GM18499 (cell line): ENCODE measurements around the gene KCNK17.

ENCODE experiments used
- ATAC-seq: cut with Tn5 transposase; IDR thresholded peaks from one replicate; pipeline ENCODE4 v1.9.1; 2021; ENCODE audit warnings: moderate number of reproducible peaks; ENCODE audit not compliant: insufficient read depth, unreplicated experiment

Gene KCNK17, protein sequence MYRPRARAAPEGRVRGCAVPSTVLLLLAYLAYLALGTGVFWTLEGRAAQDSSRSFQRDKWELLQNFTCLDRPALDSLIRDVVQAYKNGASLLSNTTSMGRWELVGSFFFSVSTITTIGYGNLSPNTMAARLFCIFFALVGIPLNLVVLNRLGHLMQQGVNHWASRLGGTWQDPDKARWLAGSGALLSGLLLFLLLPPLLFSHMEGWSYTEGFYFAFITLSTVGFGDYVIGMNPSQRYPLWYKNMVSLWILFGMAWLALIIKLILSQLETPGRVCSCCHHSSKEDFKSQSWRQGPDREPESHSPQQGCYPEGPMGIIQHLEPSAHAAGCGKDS

DNA sequence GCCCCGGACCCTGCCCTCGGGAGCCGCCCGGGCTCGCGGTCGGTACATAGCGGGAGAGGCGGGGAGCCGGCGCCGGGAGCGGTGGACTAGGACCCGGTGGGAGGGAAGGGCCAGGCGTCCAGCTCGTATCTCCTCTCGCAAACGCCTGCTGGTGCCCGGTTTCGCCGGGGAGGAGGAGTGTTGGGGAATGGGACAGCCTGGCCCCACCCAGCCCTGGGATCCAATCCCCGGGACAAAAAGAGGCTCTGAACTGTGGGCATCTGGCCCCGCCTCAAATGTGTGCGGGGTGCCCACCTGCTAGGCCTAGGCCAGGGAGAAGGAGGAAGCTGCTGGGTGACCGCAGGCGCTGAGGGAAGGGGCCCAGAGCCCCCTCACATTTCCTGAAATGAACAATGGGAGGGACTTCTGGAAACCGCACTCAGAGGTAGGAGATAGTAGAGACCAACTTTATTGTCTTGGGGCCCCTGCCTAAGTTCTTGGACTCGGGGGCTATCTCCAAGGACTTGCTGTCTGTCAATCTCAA lies at the start of gene KCNK17:
TSS of gene KCNK17 (minus strand) at position 147 of the 523 bp plus-strand sequence. CDS start at position 48, 99 bp downstream.
- no peak for ATAC-seq

DNA sequence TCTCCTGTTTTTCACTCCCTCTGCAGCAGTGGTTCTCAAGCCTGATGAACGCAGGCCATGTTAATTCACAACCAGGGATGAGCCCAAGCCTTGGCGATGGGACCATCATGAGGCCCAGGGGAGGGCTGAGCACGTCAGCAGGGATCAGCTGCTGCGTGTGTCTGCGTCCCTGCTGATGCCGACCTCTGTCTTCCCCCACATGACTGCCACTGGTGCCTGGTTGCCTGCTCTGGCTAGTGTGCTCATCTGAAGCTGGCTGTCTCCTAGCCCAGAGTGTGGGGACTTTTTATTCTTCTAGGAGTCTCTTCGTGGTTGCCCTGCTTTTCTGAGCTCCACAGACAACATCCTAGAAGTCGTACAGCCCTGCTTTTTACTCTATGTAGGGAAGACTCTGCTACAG lies 49.1 kb upstream of the KCNK17 start:
- no peak for ATAC-seq

DNA sequence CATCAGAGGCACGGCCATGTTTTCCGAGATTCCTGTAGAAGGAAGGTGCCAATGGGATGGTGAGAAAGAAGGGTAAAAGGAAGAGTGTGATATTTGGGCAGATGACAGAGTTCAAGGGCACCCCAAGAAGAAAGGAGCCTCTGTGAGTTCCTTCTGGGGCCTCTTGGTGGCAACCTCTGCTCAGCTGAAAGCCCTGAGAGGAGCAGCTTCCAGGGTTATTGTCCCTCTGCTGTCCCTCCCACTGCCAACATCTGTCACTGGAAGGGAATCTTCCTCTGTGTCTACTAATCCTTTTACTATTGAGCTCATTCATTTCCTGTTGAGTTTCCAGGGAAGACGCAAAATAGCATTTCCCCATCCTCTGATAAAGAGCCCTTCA lies 48.3 kb upstream of the KCNK17 start:
- ATAC-seq: no peak

DNA sequence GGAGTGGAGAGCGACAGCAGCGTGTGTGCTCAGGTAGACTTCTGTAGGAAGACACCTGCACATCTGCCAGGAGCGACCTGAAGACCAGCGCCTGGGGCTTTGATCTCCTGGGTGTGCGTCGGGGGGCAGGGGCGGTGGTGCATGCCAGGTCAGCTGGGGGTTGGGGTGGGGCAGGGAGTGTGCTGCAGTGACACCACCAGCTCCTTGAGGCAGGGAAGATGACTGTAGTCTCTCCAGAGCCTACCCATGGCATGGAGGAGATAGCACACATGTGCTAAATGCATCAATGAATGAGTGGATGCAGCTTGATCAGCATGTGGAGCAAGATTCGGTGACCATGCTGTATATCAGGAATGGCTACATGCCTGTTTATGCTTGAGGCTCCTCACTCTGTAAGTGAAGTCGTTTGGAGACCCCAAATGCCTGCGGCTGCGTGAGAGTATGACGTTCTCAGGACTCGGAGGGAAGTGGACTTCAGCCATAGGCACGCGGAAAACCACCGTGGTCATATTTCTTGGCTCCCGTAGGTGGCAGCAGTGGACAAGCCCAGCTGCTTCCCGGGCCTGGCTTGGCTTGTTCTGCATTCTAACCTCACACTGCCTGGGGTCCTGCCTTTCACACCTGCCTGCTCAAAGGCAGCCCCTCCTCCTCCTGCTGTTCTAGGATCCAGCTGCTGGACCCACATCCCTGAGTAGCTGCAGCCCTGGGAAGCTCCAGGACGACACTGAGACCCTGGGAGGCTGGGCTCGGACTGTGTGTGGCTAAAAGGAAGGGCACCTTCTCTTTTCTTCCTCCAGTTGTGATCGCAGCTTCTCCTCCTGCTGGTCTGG lies 47.7 kb upstream of the KCNK17 start:
- no peak for ATAC-seq

DNA sequence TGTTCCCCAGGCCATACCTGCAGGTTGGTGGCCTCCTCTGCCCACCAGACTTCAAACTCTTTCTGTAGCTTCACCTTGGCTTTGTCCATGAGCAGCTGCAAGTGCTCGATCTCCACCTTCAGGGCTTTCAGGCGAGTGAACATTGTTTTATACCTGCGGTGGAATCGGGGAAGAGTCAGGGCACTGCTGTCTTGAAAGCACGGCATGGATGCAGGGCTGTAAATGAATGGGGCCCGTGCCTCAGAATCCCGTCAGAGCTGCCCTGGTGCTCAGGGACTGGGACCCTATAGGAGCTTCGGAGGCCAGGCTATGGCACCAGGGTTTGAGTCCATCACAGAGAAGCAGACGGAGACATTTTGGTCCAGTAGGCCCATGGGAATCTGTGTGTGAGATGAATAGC lies 46.2 kb upstream of the KCNK17 start:
- ATAC-seq: no peak

DNA sequence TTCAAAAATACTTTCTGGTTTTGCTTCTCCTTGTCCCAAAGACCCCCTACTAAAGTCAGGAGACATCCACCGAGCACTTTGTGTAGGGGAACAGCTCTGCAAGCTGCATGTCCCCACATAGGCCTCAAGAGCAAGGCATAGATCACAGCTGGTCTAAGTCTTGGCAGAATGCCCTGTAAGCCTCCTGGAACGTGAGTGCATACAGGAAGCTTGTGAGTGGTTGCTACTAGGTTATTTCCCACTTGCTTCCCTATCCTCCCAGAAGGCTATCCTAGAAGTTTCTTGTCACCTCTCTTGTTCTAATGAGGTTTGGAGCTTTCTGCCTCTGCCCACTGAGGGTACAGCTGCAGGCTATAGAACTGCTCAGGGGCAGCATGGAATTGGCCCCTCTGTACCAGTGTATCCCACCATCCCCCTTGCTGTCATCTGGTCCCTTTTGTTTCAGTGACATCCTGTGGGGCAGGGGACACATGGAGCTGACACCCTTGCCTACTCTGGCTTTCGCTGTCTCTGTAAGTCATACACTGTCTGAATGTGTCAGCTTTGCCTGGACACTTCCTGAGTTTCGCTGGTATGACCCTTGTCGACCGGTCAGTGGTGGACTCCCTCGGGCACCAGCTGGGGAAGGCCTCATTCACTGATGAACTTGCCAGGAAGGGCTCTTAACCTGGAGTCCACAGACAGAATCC lies 43.9 kb upstream of the KCNK17 start:
- ATAC-seq: no peak

DNA sequence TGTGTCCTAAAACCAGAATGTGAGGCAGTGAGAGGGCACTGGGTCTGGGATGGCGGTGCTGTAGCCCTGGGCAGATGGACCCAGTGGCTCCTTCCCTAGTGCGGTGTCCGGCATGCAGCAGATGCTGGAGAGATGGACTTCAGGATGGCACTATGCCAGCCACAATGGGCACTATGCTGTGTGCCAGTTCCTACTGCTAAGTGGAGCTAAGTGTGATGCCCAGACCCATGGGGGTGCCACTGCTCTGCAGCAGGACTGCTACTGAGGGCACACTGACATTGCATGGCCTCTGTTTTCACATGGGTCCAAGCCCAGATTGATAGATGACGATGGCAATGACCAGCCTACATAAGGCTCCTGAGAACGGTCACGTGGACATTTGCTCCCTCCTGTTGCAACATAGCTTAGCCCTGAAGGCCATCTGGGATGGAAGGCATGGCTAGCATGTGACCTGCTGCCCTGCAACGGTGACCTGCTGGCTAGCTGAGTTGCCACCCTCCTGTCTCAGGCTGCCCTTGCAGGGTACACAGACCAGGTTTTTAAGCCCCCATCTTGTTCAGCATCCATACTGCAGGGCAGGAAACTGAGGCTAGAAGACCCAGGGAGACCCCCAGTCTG lies 39.6 kb upstream of the KCNK17 start:
- ATAC-seq: no peak

DNA sequence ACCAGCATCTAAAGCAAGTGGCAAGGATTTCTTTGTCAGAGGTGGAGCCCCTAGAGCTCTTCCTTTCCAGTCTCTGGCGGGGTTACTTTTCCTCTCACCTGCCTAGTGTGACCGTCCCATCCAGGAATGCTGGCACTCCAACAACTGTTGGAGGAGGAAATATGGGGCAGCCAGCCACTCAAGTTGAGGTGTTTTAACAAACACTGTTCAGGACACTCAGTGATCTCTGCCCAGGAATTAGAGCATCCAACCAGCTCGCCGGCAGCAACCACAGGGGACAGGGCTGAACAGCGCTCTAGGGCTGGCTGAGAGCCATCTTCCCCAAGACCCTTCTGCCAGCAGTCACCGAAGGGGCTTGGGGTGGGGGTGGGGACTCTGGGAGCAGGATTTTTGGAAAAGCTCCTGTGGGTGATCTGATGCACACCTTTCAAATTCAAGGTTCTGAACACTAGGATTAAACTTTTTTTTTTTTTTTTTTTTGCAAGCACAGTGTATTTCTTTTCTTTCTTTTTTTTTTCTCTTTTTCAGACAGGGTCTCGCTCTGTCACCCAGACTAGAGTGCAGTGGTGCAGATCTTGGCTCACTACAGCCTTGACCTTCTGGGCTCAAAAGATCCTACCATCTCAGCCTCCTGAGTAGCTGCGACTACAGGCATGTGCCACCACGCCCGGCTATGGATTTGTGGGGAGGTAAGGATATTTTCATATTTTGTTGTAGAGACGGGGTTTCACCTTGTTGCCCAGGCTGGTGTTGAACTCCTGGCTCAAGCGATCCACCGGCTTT lies 36.7 kb upstream of the KCNK17 start:
- no peak for ATAC-seq

DNA sequence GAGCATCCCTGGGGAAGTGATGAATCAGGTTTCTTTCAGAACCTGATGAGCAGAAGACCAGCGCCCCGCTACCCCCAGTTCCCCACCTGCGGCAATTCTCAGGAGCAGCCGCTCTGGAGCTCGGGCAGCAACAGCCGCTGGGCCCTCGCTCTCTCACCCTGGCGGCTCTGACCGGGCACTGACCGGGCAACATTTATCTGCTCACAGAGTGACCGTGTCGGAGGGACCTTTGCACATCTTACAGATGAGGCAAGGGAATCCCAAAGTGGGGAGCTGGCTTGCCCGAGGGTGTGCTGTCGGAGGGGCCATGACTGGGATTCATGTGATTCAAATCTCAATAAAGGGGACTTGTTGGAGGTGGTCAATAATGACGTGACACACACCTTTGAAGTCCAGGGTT lies 34.5 kb upstream of the KCNK17 start:
- no peak for ATAC-seq

DNA sequence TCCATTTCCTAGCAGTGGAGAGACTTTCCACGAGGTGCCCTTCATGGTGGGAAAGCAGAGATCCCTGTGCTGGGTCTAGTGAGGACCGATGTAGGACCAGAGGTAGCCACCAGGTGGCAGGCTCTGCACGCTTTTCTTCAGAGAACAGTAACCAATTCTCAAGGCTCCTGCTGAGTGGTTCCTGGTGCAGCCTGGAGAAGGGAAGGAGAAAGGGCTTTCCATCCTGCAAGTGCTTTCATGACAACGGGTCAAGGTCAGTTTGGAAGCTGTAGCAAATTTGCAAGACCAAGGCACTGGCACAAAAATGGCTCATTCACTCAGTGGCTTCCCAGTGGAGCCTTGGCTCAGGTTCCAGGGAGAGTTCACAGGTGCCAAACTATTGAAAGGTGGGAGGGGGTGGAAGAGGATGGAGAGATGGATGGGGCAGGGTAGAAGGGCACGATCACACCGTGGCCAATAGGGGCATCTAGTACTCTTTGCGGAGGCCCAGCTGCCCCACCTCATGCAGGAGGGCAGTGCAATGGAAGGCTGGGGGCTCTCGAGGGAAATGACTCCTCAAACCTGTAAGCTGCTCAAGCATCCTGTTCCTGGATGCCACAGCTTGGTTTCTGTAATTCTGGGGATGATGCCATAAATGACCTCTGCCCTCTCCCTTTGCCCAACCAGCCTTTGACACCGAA lies 33.8 kb upstream of the KCNK17 start:
- ATAC-seq: no peak

DNA sequence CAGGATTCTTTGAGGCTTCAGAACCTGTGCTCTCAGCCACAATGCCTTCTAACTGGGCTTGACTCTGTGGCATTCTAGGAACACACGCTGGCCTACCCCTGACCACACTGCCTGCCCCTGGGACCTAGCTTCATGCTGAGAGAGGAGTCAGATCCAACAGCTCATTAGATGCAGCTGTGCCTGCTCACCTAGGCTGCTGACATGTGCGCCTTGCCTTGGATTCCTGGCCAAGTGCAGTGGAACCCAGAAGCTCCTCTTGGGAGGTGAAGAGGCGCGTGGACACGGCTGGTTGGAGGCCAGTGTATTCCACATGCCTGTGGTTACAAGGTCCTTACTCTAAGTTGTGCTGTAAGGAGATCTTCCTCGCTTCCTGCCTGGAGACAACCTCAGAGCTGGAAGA lies 33.0 kb upstream of the KCNK17 start:
- ATAC-seq: no peak

DNA sequence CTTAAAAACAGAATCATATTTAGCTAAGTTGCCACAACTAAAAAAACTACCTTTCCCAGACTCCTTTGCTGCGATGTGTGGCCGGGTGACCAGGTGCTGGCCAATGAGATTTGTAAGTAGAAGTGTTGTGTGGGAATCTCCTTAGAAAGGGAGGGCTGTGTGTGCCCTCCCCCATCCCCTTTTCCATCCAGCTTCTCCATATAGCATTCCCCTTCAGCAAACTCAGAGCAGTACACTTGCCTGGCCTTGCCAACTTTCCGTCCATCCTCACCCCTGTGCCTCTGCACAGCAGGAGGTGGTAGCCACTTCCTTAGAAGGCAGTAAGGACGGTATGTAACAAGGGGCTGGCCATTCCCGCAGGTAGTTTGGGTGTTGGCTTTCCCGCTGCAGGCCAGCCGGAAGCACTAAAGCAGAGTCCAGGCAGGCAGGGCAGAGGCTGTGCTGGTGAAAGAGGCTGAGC lies 30.6 kb upstream of the KCNK17 start:
- ATAC-seq: no peak

DNA sequence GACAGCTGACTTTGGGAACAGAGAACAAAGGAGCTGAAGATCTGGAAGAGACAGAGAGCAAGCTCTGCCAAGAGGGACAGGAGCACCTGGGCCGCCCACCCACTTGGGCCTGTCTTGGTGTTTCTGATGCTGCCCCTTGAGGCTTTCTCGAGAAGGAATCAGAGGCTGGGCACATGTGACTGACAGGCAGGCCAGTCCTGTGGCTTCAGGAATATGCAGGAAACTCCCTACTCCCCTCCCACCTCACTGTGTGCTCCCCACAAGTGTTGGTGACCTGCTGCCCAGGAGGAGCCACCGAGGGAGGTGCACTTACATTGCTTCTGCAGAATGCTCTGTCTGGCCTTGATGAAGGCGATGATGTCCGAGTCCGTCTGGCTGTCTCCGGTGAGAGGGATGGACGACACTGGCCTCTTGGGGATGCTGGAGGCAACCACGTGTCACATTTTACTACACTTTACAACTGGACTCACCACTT lies 29.2 kb upstream of the KCNK17 start:
- ATAC-seq: no peak

DNA sequence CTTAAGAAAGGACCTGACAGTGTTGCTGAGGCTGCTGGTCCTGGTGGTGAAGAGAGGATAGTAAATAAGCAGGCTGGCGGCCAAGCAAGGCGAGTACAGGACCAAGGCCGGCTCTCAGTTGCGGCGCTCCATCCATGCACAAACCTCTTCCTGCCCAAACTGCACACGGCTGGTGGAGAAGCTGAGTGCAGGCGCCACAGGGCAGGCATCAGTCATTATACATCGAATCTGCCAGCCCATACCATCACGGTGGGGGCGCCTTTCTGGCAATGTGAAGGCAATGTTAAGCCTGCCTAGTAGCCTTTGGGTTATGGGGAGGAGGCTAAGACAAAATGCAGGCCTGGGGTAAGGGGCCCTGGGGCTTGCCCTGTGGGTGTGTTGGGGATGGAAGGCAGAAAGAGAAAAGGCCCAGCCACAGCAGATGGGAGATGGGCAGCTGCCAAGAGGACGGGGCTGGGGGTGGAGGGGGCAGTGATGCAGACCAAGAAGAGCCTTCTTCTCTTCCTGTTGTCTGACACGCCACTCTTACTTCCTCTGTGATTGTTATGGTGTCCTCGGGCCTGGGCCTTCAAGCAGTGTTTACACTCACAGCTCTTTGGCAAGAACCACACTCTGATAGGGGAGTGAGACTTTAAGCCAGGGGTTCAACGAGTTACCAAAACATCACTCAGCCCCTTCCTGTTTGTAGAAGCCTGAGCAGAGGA lies 28.6 kb upstream of the KCNK17 start:
- ATAC-seq: no peak

DNA sequence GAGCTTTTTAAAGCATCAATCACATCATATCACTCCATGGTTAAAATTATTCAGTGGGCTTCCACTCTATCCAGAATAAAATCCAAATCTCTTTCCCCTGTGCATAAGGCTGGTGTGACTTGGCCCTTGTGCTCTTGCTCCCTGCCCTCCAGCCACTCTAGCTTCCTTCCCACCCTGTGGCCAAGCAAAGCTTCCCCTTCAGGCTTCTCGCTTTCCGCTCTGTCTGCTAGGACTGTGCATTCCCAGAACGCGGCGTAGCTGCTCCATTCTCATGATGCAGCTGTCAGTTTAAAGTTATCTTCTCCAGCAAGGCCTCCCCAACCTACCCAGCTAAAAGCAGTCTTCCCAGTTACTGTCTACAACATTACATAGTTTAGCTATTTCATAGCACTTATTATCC lies 27.7 kb upstream of the KCNK17 start:
- ATAC-seq: no peak

DNA sequence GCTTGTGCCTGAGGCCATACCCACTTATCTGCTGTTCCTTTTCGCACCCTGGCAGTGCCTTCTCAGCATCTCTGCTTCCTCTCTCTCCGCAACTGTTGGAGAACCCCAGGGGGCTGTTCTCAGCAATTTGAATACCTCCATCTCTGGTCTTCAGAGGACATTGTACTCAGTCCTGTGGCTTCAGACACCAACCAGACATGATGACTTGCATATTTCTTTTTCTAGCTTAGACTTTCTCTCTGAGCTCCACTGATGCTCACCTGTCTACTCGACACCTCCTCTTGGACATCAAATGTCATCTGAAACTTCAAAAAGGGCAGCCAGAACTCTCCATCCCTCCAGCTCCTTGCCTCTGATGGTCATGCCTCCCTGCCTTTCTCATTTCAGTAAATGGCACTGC lies 27.1 kb upstream of the KCNK17 start:
- no peak for ATAC-seq

DNA sequence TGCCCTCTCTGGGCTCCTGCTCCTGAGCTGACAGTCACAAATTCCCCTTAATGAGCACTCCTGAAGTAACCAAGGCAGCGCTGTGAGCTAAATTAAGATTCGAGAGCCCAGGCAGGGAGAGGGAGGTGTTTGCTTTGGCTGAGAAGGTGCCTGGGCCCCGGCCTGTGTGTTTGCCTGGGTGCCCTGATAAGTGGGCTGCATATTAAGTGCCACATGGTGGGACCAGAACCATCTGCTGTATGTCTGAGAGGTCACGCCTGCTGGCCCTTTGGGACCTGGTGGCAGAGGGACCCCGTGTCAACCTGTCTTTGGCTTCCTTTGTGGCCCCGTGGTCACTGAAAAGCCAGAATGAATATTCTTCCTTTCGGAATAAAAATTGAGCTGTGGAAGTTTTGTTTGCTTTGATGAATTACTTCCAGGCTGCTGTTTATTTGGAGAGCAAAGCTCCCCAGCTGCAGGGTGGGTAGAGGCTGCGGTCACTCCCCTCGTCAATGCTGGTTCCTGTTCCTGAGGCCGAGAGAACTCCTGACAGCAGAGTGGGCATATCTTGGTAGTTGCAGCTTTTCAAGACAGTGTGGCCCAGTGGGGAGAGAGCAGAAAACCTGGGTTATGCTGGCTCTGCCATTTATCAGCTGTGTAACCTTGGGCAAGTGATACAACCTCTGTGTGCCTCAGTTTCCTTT lies 25.8 kb upstream of the KCNK17 start:
- no peak for ATAC-seq
